ELR (cell line): ENCODE measurements around the gene RUNX3.
A peak's percentile ranks its signal among the peaks of the same experiment; 100 is the strongest.
"Not testable (repeated sequence)": the region's sequence is repeated elsewhere in the genome, so short reads cannot be mapped to it uniquely, and the experiment has no call there.

ENCODE experiments used
- DNase-seq: peaks from one replicate; pipeline ENCODE4 v3.0.0-alpha.2; 2015; ENCODE audit warnings: low read depth

The RUNX3 gene

GRCh38 chr1:24900985-24901781, 28.9 kb downstream of the RUNX3 start:
- no peak for DNase-seq

- no peak for DNase-seq
Observed at GRCh38 chr1:24900486-24900849, 29.6 kb downstream of the RUNX3 start.

DNA sequence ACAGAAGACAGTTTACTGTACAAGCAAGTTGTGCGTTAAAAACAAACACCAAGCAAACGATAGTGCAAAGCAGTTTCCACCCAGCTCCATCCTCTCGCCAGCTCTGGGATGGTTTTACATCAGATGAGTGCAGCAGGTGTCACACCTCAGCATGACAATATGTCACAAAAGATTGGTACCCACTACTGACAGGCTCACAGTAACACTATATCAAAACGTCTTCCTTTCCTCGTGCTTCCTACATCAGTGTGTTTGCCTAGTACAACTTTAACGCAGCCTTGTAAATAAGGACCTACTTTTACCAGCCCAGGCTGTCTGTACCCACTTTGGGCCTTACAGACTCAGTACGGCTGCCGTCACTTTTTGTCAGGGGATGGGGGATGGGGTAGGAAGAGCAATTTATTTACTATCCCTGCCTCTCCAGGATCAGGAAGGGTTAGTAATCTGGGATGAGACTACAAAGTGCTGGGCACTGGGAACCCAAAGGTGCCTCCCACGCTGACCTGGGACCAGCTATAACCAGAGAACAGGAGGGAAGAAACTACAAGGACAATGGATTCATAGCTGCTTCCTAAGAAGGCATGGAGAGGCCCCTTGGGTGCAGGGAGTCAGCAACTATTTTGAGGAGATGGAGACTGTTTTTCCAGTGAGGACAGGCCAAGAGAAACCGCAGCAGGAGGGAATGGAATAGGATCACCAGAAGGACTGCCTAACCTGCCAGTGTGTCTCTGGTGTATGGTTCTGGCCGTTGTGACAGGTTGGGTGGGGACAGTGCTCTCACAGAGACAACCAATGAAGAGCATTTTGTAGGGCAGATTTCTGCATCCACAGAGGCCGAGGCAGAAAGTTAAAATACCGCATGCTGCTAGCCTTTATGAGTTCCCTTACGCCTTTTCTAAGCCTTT, 30.2 kb downstream of the RUNX3 start:
- no peak for DNase-seq

DNA sequence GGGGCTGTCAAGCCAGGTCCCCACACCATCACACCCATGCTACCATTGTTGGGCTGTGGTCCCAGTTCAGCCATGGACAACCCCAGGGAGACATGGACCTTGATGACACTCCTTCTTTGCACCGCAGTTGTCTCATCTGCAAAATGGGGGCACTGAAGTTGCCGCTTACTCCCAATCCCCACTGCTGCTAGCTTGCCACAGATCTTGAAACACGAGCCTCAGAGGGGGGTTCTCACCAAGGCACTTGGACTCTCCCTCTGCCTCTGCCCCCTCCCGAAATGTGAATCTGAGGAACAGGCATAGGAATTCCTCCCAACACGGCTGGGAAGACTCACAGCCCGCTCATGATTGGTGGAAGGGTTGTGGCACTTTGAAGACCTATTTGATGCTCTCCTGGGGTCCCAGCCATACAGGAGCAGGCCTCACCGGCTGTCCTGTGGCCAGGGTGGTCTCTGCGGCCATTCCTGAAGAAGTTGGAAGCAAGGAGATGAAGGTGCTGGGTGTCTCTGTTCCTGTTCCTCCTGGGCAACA, 31.1 kb downstream of the RUNX3 start:
- no peak for DNase-seq

- peak; percentile 51 for DNase-seq
Observed at GRCh38 chr1:24898152-24898908, 31.7 kb downstream of the RUNX3 start.

- DNase-seq = no peak
Observed at GRCh38 chr1:24897263-24898151, 32.6 kb downstream of the RUNX3 start.

DNA sequence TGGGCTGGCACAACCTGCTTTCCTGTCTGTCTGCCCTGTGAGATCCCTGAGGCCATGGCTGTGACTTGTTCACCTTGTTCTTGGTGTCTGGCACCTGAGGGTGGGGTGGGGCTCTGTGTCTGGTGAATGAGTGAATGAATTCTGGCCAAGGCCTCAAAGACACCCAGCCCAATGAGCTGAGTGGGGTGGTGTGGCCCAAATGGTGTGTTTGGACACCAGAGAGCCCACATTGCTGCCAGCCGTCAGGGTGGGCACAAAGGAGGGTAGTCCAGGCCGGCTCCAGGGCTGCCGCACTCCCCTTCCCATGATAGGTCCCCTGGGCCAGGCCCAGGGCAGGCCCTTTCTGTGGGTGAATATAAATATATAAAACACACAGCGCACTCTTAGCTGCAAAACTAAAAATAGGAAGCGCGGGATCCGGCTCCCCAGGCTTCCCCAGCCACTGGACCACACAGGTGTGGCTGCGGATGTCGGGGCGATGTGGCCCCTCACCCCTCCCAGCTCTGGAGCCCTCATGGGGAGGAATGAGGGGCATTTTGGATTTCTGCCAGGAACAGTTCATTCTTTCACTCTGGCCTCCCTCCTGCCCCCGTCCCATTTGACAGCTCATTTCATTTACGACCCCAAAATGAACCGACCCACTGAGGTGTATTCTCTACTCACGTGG, 33.3 kb downstream of the RUNX3 start:
- DNase-seq = no peak

DNA sequence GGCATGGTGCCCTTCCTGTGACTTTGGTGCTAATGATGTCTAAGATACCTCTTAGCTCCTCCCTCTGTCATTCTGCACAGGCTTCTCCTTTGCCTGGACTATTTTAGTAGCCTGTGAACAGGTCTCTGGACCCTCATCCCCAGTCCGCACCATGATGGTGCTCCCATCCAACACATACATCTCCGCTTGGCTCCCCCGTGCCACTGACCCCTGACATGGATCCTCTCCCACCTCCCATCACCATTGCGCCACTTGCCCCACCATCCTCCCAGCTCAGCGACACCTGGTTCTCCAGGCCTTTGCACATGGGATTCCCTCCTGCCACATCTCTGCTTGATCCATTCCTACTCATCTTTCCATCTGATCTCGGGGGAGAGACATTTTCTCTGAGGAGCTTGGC, 33.9 kb downstream of the RUNX3 start:
- no peak for DNase-seq

DNA sequence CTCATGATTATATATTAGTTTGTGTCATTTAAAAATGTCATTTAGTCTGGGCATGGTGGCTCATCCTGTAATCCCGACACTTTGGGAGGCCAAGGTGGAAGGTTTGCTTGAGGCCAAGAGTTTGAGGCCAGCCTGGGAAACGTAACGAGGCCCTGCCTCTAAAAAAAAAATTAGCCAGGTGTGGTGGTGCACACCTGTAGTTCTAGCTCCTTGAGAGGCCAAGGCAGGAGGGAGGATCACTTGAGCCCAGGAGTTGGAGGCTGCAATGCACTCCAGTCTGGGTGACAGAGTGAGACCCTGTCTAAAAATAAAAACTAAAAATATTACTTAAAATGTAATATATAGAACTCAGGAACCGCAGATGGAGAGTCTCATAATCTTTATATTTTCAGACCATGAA, 34.6 kb downstream of the RUNX3 start:
- no peak for DNase-seq

GRCh38 chr1:24894002-24894401, 36.1 kb downstream of the RUNX3 start:
- no peak for DNase-seq

- no peak for DNase-seq
Observed at GRCh38 chr1:24893431-24893830, 36.6 kb downstream of the RUNX3 start.

DNA sequence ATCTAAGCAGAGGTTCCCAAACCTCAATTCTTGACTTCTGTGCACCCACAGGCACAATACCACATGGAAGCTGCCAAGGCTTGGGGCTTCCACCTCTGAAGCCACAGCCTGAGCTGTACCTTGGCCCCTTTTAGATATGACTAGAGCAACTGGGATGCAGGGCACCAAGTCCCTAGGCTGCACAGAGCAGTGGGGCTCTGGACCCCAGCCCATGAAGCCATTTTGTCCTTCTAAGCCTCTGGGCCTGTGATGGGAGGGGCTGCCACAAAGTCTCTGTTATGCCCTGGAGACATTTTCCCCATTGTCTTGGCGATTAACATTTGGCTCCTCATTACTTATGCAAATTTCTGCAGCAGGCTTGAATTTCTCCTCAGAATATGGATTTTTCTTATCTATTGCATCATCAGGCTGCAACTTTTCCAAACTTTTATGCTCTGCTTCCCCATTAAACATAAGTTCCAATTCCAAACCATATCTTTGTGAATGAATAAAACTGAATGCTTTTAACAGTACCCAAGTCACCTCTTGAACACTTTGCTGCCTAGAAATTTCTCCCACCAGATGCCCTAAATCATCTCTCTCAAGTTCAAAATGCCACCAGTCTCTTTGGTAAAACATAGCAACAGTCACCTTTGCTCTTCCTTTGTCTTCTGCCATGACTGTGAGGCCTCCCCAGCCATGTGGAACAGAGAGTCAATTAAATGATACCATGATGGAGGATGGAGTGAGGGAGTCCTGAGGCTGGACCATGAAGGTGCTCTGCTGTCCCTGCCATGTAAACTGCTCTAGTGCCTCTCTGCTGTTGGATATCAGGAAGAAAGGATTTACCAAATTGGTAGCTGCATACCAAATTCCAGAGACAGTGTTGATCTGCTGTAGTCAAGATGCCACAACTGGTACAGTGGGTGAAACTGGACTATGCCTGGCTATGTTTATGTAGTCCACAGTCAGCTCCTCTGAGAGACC, 37.6 kb downstream of the RUNX3 start:
- DNase-seq = no peak

DNA sequence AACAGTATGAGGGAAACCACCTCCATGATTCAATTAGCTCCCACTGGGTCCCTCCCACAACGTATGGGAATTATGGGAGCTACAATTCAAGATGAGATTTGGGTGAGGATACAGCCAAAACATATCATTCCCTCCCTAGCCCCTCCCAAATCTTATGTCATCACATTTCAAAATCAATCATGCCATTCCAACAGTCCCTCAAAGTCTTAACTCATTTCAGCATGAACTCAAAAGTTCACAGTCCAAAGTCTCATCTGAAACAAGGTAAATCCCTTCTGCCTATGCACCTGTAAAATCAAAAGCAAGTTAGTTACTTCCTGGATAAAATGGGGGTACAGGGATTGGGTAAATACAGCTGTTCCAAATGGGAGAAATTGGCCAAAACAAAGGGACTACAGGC, 38.7 kb downstream of the RUNX3 start:
- not testable (repeated sequence) for DNase-seq

DNA sequence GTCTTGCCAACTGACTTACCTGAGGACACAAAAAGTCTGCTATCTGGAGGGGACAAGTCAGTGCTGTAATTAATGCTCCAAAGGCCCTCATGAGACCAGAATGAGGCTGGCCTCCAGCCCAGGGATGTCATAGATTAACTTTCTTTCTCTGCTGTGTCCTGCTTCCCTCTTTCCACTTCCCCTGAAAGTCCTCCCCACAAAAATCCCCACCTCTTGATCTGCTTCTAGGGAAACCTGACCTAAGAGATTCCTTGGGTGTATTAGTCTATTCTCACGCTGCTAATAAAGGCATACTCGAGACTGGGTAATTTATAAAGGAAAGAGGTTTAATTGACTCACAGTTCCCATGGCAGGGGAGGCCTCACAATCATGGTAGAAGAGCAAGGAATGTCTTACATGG, 39.2 kb downstream of the RUNX3 start:
- no peak for DNase-seq

GRCh38 chr1:24888971-24889676, 41.0 kb downstream of the RUNX3 start:
- peak; percentile 61 for DNase-seq

DNA sequence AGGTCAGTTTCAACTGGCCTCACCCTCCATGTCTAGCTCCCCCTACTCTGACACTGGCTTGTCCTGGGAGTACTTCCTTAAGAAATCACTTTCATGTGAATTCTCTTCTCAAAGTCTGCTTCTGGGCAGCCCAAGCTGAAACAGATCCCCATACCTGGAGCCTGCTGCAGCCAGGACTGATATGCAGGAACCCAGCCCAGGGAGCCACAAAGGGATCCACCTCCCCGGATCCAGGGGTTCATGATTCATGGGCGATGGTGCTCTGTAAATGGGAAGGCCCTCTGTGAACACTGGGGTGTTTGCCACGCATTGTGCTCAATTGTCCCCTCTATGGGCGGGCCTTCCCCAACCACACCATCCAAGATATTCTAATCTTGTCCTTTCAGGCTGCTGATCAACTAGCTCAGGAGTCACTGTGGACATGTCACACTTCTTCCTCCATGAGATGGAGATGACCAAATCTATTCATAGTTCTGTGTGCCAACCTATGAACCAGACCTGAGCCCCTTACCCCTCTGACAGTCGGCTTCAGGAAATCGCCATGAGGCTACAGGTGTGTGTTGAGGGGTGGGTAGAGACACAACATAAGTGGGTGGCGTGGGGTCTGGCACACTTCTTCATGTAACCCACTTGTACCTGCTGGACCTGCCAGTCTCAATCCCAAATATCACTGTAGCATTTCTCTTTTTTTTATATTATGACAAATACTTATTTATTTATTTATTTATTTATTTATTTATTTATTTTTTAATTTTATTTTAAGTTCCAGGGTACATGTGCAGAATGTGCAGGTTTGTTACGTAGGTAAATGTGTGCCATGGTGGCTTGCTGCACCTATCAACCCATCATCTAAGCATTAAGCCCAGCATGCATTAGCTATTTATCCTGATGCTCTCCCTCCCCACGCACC, 41.8 kb downstream of the RUNX3 start:
- no peak for DNase-seq

- DNase-seq = no peak
Observed at GRCh38 chr1:24886241-24886640, 43.8 kb downstream of the RUNX3 start.

GRCh38 chr1:24884751-24885150, 45.3 kb downstream of the RUNX3 start:
- no peak for DNase-seq
